GM18517 (cell line): ENCODE data around the gene KLF15.
"Not testable (repeated sequence)": the region's sequence is repeated elsewhere in the genome, so short reads cannot be mapped to it uniquely, and the experiment has no call there.

Experiments
- ATAC-seq: cut with Tn5 transposase; IDR thresholded peaks from one replicate; pipeline ENCODE4 v1.9.1; 2021; ENCODE audit warnings: mild to moderate bottlenecking, moderate library complexity; ENCODE audit not compliant: unreplicated experiment

Gene KLF15

DNA sequence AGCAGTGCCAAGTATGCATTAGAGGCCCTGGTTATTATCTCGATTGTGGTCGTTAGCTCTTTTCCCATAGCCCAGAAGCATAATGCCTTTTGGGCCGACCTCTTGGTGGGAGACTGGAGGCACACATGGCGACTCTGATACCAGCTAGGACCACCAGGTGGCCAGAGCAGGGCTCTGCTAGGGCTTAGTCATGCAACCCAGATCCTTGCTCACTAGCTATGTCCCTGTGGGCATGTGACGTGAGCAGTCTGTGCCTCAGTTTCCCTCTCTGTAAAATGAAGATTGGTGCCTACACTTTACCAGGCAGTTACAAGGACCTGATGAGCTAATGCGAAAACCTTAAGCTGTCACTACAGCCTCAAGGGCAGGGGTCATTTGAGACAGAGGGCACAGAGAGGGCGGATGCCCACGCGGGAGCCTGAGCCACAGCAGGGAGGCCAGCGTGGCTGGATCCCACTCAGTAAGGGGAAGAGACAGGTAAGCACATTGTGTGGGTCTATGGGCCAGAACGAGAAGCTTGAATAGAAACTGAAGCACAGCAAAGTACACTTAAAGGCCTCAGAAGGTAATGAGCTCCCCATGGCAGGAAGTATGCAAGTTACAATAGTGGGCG lies 8.8 kb downstream of the KLF15 start:
- no peak for ATAC-seq

DNA sequence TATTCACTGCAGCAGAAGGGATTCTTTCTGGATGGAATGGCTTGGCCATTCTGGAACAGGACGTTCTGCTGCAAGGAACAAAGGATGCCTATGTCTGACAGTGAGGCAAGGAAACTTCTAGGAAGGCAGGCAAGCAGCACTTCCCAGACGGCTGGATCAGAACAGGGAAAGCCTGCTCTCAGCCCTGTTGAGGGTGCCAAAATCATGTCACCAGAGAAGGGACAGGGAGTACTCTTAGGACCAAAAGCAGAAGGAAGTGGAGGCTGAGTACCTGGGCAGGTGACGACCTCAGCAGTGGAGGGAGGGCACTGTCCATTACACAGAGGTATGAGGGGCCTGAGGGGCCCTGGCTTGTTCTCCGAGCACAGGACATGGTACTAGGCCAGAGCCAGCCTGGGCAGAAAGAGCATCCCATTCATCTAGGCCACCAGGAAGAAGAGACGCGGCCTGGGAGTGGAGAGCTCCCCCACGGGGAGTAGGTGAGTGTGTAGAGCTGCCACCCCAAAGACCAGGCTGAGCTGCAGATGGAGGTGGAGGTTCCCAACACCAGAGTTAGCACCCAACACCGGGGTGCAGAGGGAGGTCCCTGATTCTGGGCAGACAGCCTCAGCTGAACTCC lies 9.6 kb downstream of the KLF15 start:
- no peak for ATAC-seq

DNA sequence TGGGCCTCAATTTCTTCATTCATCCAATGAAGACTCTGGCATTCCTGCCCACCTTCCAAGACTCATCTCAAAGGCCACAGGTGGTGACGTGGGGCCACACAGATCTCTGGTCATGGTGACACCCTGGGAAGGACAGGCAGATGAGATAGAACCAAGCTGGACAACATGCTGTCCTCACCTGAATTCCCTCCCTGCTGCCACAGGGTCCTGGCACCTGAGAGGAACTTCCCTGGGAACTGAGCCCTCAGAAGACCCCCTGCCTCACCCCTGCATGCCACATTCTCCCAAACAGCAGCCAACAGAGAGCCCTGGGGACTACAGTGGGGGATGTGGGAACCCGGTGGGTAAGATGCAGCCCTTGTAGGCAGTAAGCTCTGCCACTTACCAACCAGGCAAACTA lies 10.7 kb downstream of the KLF15 start:
- no peak for ATAC-seq

DNA sequence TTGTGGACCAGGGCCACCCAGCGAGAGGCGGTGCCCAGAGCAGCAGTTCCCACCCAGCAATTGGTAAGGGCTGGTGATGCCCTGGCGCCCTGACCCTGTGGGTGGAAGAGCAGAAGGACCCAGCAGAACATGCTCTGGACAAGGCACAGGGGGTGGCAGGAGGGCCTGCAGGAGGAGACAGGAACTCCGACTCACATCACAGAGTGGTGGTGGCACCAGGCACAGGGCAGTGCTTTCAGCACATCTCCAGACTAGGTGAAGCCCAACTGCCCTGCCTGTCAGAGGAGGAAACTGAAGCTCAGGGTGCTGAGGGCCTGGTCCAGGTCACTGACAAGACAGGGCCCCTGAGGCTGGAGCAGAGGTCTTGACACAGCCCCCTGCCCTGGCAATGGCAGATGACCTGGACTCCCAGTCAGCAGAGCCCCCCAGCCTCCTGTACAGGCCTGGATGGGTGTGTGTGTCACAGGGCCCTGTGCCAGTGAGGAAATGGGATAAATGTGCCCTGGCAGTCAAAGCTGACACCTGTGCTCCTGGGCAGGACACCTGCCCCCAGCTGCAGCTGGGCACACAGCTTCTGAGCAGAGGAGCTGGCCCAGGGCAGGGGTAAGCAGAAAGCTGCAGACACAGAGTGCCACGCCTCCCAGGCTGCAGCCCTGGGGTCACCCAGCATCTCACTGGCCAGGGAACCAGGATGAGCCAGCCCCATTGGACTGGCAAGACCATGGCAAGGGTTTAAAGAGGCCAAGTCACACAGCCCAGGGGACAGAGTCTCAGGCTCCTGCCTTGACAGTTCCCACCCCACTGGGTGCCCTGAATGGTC lies 11.4 kb downstream of the KLF15 start:
- no peak for ATAC-seq

GRCh38 chr3:126345231-126345630 lies 12.0 kb downstream of the KLF15 start:
- no peak for ATAC-seq

DNA sequence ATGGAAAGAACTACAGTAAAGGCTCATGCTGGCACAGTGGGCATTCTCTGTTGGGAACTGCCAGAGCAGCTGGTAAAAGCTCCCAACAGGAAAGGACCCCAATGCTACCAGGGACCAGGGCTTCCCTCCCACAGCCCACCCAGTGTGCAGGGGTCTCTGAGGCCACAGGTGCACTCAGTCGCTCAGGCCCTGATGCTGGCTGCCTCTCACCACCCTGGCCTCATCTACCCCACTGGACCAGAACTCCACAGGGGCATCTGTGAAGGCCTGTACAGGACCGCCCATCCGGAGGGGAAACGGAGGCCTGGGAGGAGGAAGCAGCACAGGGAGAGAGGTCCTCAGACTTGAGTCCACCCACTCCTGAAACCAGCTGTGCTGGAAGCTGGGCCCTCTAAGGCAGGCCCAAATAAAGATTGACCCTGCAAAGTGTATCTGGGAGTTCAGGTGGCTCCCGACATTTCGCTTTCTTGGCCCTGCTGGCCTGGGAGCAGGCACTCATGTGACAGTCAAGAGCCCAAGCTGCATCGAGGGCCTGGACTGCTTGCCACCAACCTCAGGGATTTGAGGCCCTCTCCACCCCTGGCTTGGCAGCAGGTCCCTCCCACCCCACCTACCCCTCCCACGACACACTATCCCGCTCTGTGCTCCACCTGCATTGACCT lies 12.7 kb downstream of the KLF15 start:
- no peak for ATAC-seq

DNA sequence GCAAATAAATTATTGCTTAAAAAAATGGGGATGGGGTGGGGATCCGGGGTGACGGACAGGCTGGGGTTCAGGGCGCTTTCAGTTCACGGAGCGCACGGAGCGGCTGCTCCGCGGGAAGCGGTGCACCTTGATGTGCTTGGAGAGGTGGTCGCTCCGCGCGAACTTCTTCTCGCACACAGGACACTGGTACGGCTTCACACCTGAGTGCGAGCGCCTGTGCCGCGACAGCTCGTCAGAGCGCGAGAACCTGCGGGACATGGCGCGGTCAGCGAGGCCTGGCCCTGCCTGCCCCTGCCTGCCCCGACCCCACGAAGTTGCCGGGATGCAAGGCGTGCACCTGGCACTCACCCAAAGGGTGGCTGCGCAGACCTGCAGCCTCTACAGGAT lies 13.6 kb downstream of the KLF15 start:
- no peak for ATAC-seq

GRCh38 chr3:126342991-126343648 lies 14.1 kb downstream of the KLF15 start:
- ATAC-seq, result no peak

- ATAC-seq, result no peak
Measured at GRCh38 chr3:126342211-126342610, 15.0 kb downstream of the KLF15 start.

- no peak for ATAC-seq
Measured at GRCh38 chr3:126341755-126342150, 15.5 kb downstream of the KLF15 start.

DNA sequence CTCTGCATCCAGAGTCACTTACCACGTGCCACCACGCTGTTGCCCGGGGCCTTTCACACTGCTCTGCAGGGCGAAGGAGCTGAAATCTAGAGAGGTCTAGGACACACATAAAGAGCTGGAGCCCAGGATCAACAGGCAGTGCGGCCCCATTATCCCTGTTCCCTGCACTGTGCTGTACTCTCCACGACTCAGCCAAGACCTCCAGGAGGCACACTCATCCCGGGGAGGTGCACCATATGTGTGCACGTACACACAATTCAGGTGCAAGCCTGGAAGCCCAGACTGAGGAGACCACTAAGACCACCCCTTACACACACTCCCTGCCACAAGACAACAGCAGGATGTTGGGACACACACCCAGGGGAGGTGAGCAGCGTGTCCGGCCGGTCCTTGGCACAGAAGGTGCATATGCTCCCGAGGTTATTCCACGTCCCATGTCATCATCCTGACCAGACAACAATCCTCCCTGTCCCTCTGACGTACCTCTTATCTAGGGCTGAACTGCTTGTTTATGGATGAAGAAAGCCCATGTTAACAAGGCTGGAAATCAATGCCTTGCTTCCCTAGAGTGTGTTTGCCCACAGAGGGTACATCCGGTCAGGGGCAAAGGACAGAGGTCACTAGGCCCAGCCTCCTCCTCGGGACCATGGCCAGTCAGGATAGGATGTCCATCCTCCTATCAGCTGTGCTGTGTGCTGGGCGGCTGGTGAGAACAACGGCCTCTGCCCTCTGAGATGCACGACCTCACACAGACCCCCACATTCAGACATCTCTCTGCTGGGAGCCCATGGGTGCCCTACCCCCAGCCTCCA lies 16.1 kb downstream of the KLF15 start:
- ATAC-seq, result no peak

- ATAC-seq, result no peak
Measured at GRCh38 chr3:126340596-126340942, 16.6 kb downstream of the KLF15 start.

GRCh38 chr3:126340081-126340511 lies 17.1 kb downstream of the KLF15 start:
- ATAC-seq, result no peak

GRCh38 chr3:126339466-126339865 lies 17.7 kb downstream of the KLF15 start:
- ATAC-seq, result no peak

DNA sequence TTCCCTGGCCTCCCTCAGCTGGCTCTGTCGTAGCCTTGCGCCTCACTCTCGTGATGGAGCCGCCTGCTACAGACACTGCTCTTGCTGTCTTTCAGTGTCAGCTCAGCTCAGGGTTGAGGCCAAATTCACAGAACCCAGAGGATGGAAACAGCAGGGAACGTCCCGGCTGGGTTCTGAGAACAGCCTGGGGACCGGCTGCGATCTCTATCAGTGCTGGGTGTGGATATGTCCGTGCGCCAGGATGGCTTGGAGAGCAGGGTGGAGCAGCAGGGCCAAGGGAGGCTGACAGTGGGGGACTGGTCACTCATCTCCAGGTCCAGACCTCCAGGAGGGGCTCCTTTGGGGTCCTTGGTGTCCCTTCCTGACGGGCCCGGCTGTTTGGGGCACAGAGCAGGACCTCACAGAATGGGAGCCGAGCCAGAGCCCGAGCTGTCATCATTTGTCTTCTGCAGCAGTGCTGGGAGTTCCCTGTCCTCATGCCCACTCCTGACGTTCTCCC lies 18.4 kb downstream of the KLF15 start:
- ATAC-seq, result no peak

GRCh38 chr3:126337980-126338651 lies 19.1 kb downstream of the KLF15 start:
- no peak for ATAC-seq

GRCh38 chr3:126331812-126332336 lies 25.3 kb downstream of the KLF15 start:
- ATAC-seq, result not testable (repeated sequence)

GRCh38 chr3:126329927-126330725 lies 27.1 kb downstream of the KLF15 start:
- no peak for ATAC-seq

DNA sequence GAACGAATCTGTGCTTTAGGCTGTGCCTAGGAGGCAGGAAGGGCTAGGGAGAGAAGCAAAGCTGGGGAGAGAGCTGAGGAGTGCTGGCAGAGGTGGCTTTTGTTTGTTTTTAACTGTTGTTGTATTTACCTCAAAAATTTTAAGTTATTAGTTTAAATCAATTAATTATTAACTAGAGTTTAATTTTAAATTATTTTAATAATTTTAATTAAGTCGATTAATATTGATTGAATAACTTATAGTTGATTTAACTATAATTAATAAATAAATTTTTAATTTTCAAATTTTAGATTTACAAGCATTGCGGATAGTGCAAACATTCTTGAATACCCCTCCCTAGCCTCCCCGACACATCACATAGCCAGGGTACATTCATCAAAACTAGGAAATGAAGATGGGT lies 30.6 kb downstream of the KLF15 start:
- no peak for ATAC-seq
